Measurements from ENCODE around the gene RAD21L1.

GRCh38 chr20:1282966-1283365, 57.1 kb downstream of the RAD21L1 start:
- TF ChIP-seq CTCF (IDR thresholded peaks at IDR 0.05; ENCODE audit: low read depth, low read length, poor library complexity, severe bottlenecking) (no peak), EZH2phosphoT487 (IDR thresholded peaks at IDR 0.05; ENCODE audit: borderline replicate concordance, low read length) (no peak)

Data from DOHH2 (cell line).